HepG2 (cell line): Measurements from ENCODE around the gene VAMP4. TPM values are rescaled to one million over a fixed set of nuclear protein-coding genes. Genes with fewer than 3 reads are reported as not detected.

Source experiments
- ATAC-seq: fragments of 200-7000 bp; cut with Tn5 transposase; 3 replicates; pipeline ENCODE4 v1.9.1; 2020; ENCODE audit warnings: mild to moderate bottlenecking, moderate library complexity
- BruUV-seq: library from RNA; stranded (reverse); fragments of 400-500 nt; replicated peaks from 2 replicates; lab custom pipeline; 2021; lab: Mats Ljungman, UMichigan
- CTCF ChIA-PET: fragments of 300-600 bp; formaldehyde crosslinking; extraction: SDS; loops from one replicate; lab custom pipeline; 2021; ENCODE audit warnings: low total read pairs, inconsistent platforms, low intra/inter-chr PET ratio; lab: Yijun Ruan, JAX
- POLR2A ChIA-PET: fragments of 350-600 bp; sonication (Branson Sonifier 250); formaldehyde crosslinking; loops from one replicate; lab custom pipeline; 2020; ENCODE audit warnings: antibody characterized with exemption, inconsistent platforms; lab: Yijun Ruan, JAX
- DNase-seq: peaks from one replicate; pipeline ENCODE4 v3.0.0-alpha.2; 2015; ENCODE audit warnings: low spot score
- FAIRE-seq: peaks from 3 replicates; lab custom pipeline; 2011; peaks lifted over from hg19 to GRCh38; lab: Jason Lieb, UNC
- H2AFZ ChIP-seq: one replicate; pipeline ENCODE4 v1.6.1; 2011; ENCODE audit warnings: low read length, inconsistent platforms
- H3K27ac ChIP-seq: fragments of 300-600 bp; 3 replicates; pipeline ENCODE4 v1.8.0; 2011; ENCODE audit warnings: mixed run types, mild to moderate bottlenecking, mixed read lengths, low read length, inconsistent platforms; ENCODE audit not compliant: insufficient read depth; ENCODE audit errors: extremely low read length
- H3K27me3 ChIP-seq, 2 experiments: fragments of 200-600 bp in 1 of 2; 2 replicates in 1 of 2; 3 replicates in 1 of 2; pipeline versions ENCODE4 v1.6.0 to v1.8.0; 2011; ENCODE audit warnings: low read length in 2 of 2, mild to moderate bottlenecking in 2 of 2, moderate library complexity in 2 of 2, inconsistent platforms in 1 of 2; ENCODE audit not compliant: insufficient read depth in 2 of 2, control insufficient read depth in 1 of 2
- H3K36me3 ChIP-seq, 2 experiments: fragments of 200-600 bp in 1 of 2; replicated peaks in 1 of 2; 2 replicates in 1 of 2; 3 replicates in 1 of 2; pipeline versions ENCODE4 v1.5.1 to v1.8.0; 2011; ENCODE audit warnings: low read length in 2 of 2, inconsistent platforms in 1 of 2; ENCODE audit not compliant: insufficient read depth in 2 of 2, control insufficient read depth in 1 of 2
- H3K4me1 ChIP-seq: 2 replicates; pipeline ENCODE4 v1.5.1; 2012; ENCODE audit warnings: low read length, inconsistent platforms; ENCODE audit not compliant: insufficient read depth
- H3K4me2 ChIP-seq: 2 replicates; pipeline ENCODE4 v1.6.0; 2011; ENCODE audit warnings: low read depth, low read length, inconsistent platforms
- H3K4me3 ChIP-seq, 3 experiments: fragments of 200-600 bp in 1 of 3; sonication (generic), shearing (Covaris generic) in 1 of 3; replicated peaks in 1 of 3; 2 replicates each; pipeline ENCODE4 v1.5.1; 2011 to 2016; ENCODE audit warnings: low read length in 3 of 3, inconsistent platforms in 2 of 3, low read depth in 2 of 3, mild to moderate bottlenecking in 2 of 3, control low read depth in 1 of 3, mixed read lengths in 1 of 3; ENCODE audit not compliant: insufficient read depth in 1 of 3
- H3K79me2 ChIP-seq: one replicate; pipeline ENCODE4 v1.6.1; 2011; ENCODE audit warnings: low read length, inconsistent platforms; ENCODE audit not compliant: insufficient read depth
- H3K9ac ChIP-seq: 2 replicates; pipeline ENCODE4 v1.6.0; 2011; ENCODE audit warnings: mild to moderate bottlenecking, low read depth, low read length, inconsistent platforms; ENCODE audit not compliant: insufficient read depth
- H3K9me3 ChIP-seq: 2 replicates; pipeline ENCODE4 v1.5.1; 2012; ENCODE audit warnings: mild to moderate bottlenecking, low read length
- H4K20me1 ChIP-seq: 2 replicates; pipeline ENCODE4 v1.6.0; 2011; ENCODE audit warnings: inconsistent platforms, mild to moderate bottlenecking, low read length, moderate library complexity; ENCODE audit not compliant: insufficient read depth
- CHD4 ChIP-seq: fragments of 200-600 bp; sonication (generic); IDR thresholded peaks from 2 replicates; pipeline ENCODE4 v1.7.0; 2017; ENCODE audit warnings: mild to moderate bottlenecking, low read length, borderline replicate concordance
- DR1 ChIP-seq: sonication (generic); formaldehyde crosslinking; IDR thresholded peaks from 2 replicates; pipeline ENCODE4 v1.8.0; 2021; ENCODE audit warnings: mild to moderate bottlenecking, missing genetic modification reagents, inconsistent platforms
- ELF3 ChIP-seq: IDR thresholded peaks from 2 replicates; pipeline ENCODE4 v1.6.1; 2016; ENCODE audit warnings: missing genetic modification reagents, missing compliant biosample characterization
- HNRNPH1 ChIP-seq: fragments of 200-400 bp; formaldehyde crosslinking; optimal IDR thresholded peaks from 2 replicates; pipeline ENCODE3; 2017; ENCODE audit warnings: mild to moderate bottlenecking, low read depth, low read length
- MLXIP ChIP-seq: sonication (generic); formaldehyde crosslinking; IDR thresholded peaks from 2 replicates; pipeline ENCODE4 v1.9.0; 2021; ENCODE audit warnings: missing genetic modification reagents, borderline replicate concordance
- ZBTB21 ChIP-seq: sonication (generic); formaldehyde crosslinking; IDR thresholded peaks from 2 replicates; pipeline ENCODE4 v1.4.0; 2020; ENCODE audit warnings: missing genetic modification reagents
- ZNF18 ChIP-seq: sonication (generic); formaldehyde crosslinking; IDR thresholded peaks from 2 replicates; pipeline ENCODE4 v1.8.0; 2022; ENCODE audit warnings: mild to moderate bottlenecking, missing genetic modification reagents; ENCODE audit not compliant: insufficient replicate concordance
- ZNF260 ChIP-seq: sonication (generic); formaldehyde crosslinking; IDR thresholded peaks from 2 replicates; pipeline ENCODE4 v1.4.0; 2020; ENCODE audit warnings: missing genetic modification reagents, low read depth, mild to moderate bottlenecking, borderline replicate concordance
- ZNF460 ChIP-seq: sonication (generic); formaldehyde crosslinking; IDR thresholded peaks from 2 replicates; pipeline ENCODE4 v1.5.1; 2020; ENCODE audit warnings: missing genetic modification reagents, mild to moderate bottlenecking, borderline replicate concordance
- ZNF7 ChIP-seq: IDR thresholded peaks from 2 replicates; pipeline ENCODE4 v1.6.1; 2016; ENCODE audit warnings: missing biosample characterization, missing genetic modification reagents
- ZNF713 ChIP-seq: sonication (generic); formaldehyde crosslinking; IDR thresholded peaks from 2 replicates; pipeline ENCODE4 v1.4.0; 2020; ENCODE audit warnings: mild to moderate bottlenecking, missing genetic modification reagents
- ZSCAN12 ChIP-seq: sonication (generic); formaldehyde crosslinking; IDR thresholded peaks from 2 replicates; pipeline ENCODE4 v1.9.0; 2021; ENCODE audit warnings: mild to moderate bottlenecking, missing genetic modification reagents
- ZSCAN31 ChIP-seq: sonication (generic); formaldehyde crosslinking; IDR thresholded peaks from 2 replicates; pipeline ENCODE4 v1.5.0; 2020; ENCODE audit warnings: low read depth, mild to moderate bottlenecking, missing genetic modification reagents
- in situ Hi-C: cut with HindIII; loops from 2 replicates; pipeline ENCODE4 v1.10.0; 2017; ENCODE audit warnings: low pct_unique_long_range_greater_than_20kb; ENCODE audit not compliant: extremely low pct_ligation_motif_present
- intact Hi-C: fragments of 100-400 bp; cut with micrococcal nuclease; formaldehyde crosslinking; loops from one replicate; pipeline ENCODE4 v1.10.0; 2022; ENCODE audit not compliant: unreplicated experiment
- polyA plus RNA-seq, 8 experiments: library from polyadenylated mRNA; depleted of rRNA in 3 of 8; stranded (reverse) in 7 of 8; unstranded in 1 of 8; fragments of >200 nt; fragmentation: Illumina TruSeq in 4 of 8; extraction: Trizol in 4 of 8; gene quantifications; 2 replicates each; pipeline versions ENCODE4 v1.2.1 to v1.2.3, GENCODE V29; 2011 to 2016; ENCODE audit warnings: low read depth in 4 of 8, missing spikeins in 1 of 8, mixed read lengths in 1 of 8; ENCODE audit not compliant: insufficient read depth in 1 of 8
- total RNA-seq, 5 experiments: library from RNA; depleted of rRNA; stranded (reverse); fragments of >200 nt; fragmentation: Illumina TruSeq; extraction: Trizol; gene quantifications; 2 replicates each; pipeline ENCODE4 v1.2.3, GENCODE V29; 2016; ENCODE audit warnings: low read depth in 1 of 5
- TF ChIP-seq, protein P1 (sequence below): sonication (generic); formaldehyde crosslinking; IDR thresholded peaks from 2 replicates; pipeline ENCODE4 v1.4.0; 2020; ENCODE audit warnings: missing genetic modification reagents

Gene VAMP4
- total and polyA plus RNA-seq, 2 of the 13 experiments (the other 11 are each of a cell fraction or from before 2014, with no cell fraction given), result 1.4 to 2.0 TPM

DNA sequence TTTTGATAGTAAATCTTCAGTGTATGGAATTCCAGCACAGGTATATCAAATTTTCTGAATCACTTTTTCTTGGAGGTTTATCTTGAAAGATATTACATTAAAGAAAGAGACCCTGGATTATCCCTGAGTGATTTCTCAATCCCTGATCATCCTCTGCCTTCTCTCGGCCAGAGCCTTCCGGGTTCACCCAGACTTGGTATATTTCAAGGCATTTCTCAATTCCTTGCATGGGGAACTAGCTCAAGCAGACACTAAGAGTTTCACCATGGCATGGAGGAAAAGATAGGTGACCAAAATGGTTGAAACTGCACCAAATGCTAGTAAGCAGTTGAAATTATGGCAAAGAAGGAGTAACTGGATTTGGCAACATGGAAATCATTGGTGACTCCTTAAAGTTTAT, 5.7 kb downstream of the VAMP4 start (continued):
- no peak for TF ChIP-seq ZNF18 (CRISPR knock-in tag)
- no peak for TF ChIP-seq ZNF713

- no peak overlapping the region for H2AFZ ChIP-seq
- H3K4me2 ChIP-seq, result no peak overlapping the region
- no peaks in the 10 kb centered on the region for H3K4me1 ChIP-seq
- no peak overlapping the region for H3K27ac ChIP-seq
- H3K79me2 ChIP-seq, result no peaks in the 10 kb centered on the region
- H3K27me3 ChIP-seq, result no peaks in the 10 kb centered on the region
- POLR2A ChIA-PET, result no interaction called here
- no peaks in the 10 kb centered on the region for H4K20me1 ChIP-seq
- FAIRE-seq (no peak), ATAC-seq (no peak), DNase-seq (no peak)
- no peak overlapping the region for H3K4me3 ChIP-seq
- H3K9ac ChIP-seq, result no peak overlapping the region
- CTCF ChIA-PET, result no interaction called here
- no TSS peak for BruUV-seq
- in situ Hi-C loops, result no loop called here
- no peaks in the 10 kb centered on the region for H3K36me3 ChIP-seq
- H3K9me3 ChIP-seq, result no peaks in the 10 kb centered on the region
- intact Hi-C loops, result no loop called here
- TF ChIP-seq ZSCAN12 (CRISPR knock-in tag) (no peak), HNRNPH1 (no peak), ZNF460 (CRISPR knock-in tag) (no peak), MLXIP (no peak), CHD4 (no peak), ELF3 (CRISPR knock-in tag) (no peak), ZNF260 (no peak), ZBTB21 (CRISPR knock-in tag) (no peak), ZNF7 (CRISPR knock-in tag) (no peak), DR1 (CRISPR knock-in tag) (no peak), ZSCAN31 (CRISPR knock-in tag) (no peak)
- TF ChIP-seq, protein P1, sequence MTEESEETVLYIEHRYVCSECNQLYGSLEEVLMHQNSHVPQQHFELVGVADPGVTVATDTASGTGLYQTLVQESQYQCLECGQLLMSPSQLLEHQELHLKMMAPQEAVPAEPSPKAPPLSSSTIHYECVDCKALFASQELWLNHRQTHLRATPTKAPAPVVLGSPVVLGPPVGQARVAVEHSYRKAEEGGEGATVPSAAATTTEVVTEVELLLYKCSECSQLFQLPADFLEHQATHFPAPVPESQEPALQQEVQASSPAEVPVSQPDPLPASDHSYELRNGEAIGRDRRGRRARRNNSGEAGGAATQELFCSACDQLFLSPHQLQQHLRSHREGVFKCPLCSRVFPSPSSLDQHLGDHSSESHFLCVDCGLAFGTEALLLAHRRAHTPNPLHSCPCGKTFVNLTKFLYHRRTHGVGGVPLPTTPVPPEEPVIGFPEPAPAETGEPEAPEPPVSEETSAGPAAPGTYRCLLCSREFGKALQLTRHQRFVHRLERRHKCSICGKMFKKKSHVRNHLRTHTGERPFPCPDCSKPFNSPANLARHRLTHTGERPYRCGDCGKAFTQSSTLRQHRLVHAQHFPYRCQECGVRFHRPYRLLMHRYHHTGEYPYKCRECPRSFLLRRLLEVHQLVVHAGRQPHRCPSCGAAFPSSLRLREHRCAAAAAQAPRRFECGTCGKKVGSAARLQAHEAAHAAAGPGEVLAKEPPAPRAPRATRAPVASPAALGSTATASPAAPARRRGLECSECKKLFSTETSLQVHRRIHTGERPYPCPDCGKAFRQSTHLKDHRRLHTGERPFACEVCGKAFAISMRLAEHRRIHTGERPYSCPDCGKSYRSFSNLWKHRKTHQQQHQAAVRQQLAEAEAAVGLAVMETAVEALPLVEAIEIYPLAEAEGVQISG (CRISPR knock-in tag), result no peak
Measured at GRCh38 chr1:171730052-171730451, 11.8 kb downstream of the VAMP4 start.
